BJ (cell line): Measurements from ENCODE around the gene VASP. TPM values are rescaled to one million over a fixed set of nuclear protein-coding genes. Genes with fewer than 3 reads are reported as not detected.

Experiments
- CTCF ChIA-PET: fragments of 350-600 bp; formaldehyde crosslinking; extraction: SDS; loops from one replicate; lab custom pipeline; 2021; ENCODE audit warnings: antibody characterized with exemption, inconsistent platforms; lab: Yijun Ruan, JAX
- POLR2A ChIA-PET: fragments of 300-600 bp; sonication (Branson Sonifier 250); formaldehyde crosslinking; extraction: SDS; loops from one replicate; lab custom pipeline; 2021; ENCODE audit warnings: antibody characterized with exemption; lab: Charles Lee
- DNase-seq: peaks from one replicate; pipeline ENCODE4 v3.0.0-alpha.2; 2011; ENCODE audit warnings: low read depth
- H3K27me3 ChIP-seq: 2 replicates; pipeline ENCODE4 v1.6.0; 2011; ENCODE audit warnings: low read length; ENCODE audit not compliant: control insufficient read depth, insufficient read depth
- H3K36me3 ChIP-seq: 2 replicates; pipeline ENCODE4 v1.5.1; 2011; ENCODE audit warnings: low read length; ENCODE audit not compliant: control insufficient read depth, insufficient read depth
- H3K4me3 ChIP-seq: 2 replicates; pipeline ENCODE4 v1.5.1; 2011; ENCODE audit warnings: low read depth, mild to moderate bottlenecking, control low read depth, low read length
- polyA plus RNA-seq: library from polyadenylated mRNA; depleted of rRNA; stranded (reverse); fragments of >200 nt; gene quantifications from 2 replicates; pipeline ENCODE4 v1.2.3, GENCODE V29; 2011
- TF ChIP-seq, protein P1 (sequence below): IDR thresholded peaks from 2 replicates; pipeline ENCODE4 v1.5.1; 2011; ENCODE audit warnings: low read depth, mild to moderate bottlenecking, control low read depth, inconsistent platforms, low read length, moderate library complexity; ENCODE audit not compliant: insufficient read depth

VASP gene
- polyA plus RNA-seq, 1 experiment, result 117 TPM

DNA sequence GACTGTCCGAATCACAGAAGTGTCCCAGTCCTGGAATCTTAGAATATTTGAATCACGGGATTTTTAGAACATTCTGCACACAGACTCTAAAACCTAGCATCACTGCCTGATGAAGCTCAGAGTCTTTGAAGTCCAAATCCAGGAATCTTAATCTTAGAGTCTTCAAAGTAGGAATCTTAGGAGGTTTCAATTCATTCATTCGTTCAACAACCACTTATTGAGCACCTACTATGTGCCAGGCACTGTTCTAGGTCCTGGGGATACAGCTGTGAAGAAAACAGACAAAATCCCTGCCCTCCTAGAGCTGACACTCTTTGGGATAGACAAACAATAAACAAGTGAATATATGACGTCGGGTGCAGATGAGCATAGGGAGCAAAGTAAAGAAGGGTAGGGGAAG, 12.1 kb upstream of the VASP start:
- Histone ChIP-seq H3K36me3 (no peaks in the 10 kb centered on the region), H3K27me3 (no peaks in the 10 kb centered on the region), H3K4me3 (no peak overlapping the region)
- no peak for DNase-seq
- CTCF ChIA-PET, result interaction anchor here (0.8 to 6.1 kb wide), 9 partner anchors 9 to 186 kb away, joined by 3 to 56 read pairs (median 4); no protein-coding TSS in a partner anchor
- TF ChIP-seq, protein P1, sequence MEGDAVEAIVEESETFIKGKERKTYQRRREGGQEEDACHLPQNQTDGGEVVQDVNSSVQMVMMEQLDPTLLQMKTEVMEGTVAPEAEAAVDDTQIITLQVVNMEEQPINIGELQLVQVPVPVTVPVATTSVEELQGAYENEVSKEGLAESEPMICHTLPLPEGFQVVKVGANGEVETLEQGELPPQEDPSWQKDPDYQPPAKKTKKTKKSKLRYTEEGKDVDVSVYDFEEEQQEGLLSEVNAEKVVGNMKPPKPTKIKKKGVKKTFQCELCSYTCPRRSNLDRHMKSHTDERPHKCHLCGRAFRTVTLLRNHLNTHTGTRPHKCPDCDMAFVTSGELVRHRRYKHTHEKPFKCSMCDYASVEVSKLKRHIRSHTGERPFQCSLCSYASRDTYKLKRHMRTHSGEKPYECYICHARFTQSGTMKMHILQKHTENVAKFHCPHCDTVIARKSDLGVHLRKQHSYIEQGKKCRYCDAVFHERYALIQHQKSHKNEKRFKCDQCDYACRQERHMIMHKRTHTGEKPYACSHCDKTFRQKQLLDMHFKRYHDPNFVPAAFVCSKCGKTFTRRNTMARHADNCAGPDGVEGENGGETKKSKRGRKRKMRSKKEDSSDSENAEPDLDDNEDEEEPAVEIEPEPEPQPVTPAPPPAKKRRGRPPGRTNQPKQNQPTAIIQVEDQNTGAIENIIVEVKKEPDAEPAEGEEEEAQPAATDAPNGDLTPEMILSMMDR, result no peak
- POLR2A ChIA-PET, result no interaction called here

DNA sequence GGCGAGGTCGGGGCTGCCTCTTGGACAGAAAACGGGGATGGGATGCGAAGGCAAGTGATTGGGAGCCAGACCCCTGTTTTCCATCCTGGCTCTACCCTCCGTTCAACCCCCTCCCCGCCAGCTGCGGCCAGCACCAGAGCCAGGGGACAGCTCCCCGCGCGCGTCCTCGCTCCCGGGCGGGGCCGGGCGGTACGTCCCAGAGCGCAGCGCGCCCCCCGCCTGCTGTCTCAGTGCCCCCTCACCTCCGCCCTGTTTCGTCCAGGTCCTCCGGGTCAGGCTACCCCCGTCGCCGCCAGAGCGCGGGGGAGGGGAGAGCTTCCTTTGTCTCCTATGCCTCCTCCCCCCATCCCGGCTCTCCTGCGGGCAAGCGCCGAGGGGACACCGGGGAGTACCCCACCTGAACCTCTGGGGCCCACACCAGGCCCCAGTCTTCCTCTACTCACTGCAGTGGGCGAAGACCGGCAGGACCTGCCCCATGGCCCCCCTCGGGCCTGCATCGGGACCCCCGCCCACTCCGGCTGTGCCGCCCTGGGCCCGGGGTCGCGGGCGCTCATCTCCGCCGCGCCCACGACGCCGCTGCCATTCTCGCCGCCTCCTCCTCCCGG, 10.8 kb upstream of the VASP start:
- CTCF ChIA-PET, result interaction anchor here (0.7 to 6.1 kb wide), 8 partner anchors 8 to 146 kb away, joined by 3 to 56 read pairs (median 4); partner anchors contain the start of gene PPP1R13L
- TF ChIP-seq, protein P1, result no peak
- POLR2A ChIA-PET, result no interaction called here

DNA sequence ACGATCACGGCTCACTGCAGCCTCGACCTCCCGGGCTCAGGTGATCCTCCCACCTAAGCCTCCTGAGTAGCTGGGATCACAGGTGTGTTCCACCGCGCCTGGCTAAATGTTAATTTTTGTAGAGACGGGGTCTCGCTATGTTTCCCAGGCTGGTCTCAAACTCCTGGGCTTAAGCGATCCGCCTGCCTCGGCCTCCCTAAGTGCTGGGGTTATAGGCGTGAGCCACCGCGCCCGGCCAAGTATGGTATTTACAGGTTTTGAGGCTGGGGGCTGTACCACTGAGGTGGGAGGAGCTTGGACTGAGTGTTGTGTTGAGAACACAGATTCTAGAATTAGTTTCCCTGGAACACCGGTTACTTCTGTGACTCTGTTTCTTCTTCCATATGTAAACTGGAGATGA, 9.5 kb upstream of the VASP start:
- H3K4me3 ChIP-seq, result no peak overlapping the region
- TF ChIP-seq, protein P1, result no peak
- ChIA-PET CTCF (interaction anchor here (0.8 to 6.1 kb wide), 5 partner anchors 8 to 146 kb away, joined by 3 to 56 read pairs (median 4); no protein-coding TSS in a partner anchor), POLR2A (no interaction called here)
- no peaks in the 10 kb centered on the region for H3K27me3 ChIP-seq
- DNase-seq, result no peak
- H3K36me3 ChIP-seq, result no peaks in the 10 kb centered on the region

More for the DNA sequence above, 10.8 kb upstream of the VASP start:
- H3K36me3 ChIP-seq, result no peaks in the 10 kb centered on the region
- H3K27me3 ChIP-seq, result no peaks in the 10 kb centered on the region
- peak overlapping the region; percentile 70 for H3K4me3 ChIP-seq
- no peak for DNase-seq

DNA sequence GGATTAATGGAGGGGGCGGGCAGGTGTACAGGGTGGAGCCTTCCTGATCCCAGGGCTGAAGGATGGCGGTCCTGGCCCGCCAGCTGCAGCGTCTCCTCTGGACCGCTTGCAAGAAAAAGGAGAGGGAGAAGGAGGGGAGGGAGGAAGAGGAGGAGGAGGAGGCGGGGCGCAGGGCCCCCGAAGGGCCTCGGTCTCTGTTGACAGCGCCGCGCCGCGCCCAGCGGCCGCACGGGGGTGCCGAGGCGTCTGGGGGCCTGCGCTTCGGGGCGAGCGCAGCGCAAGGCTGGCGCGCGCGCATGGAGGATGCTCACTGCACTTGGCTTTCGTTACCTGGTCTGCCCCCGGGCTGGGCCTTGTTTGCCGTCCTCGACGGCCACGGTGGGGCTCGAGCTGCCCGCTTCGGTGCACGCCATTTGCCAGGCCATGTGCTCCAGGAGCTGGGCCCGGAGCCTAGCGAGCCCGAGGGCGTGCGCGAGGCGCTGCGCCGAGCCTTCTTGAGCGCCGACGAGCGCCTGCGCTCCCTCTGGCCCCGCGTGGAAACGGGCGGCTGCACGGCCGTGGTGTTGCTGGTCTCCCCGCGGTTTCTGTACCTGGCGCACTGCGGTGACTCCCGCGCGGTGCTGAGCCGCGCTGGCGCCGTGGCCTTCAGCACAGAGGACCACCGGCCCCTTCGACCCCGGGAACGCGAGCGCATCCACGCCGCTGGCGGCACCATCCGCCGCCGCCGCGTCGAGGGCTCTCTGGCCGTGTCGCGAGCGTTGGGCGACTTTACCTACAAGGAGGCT, 8.7 kb upstream of the VASP start, which contains the start of gene PPM1N:
Gene PPM1N, plus strand, starts transcription at position 33 of the 785 bp plus-strand sequence. Its CDS starts 30 bp downstream, at position 63.
- ChIA-PET CTCF (interaction anchor here (1.1 to 6.1 kb wide), 7 partner anchors 7 to 145 kb away, joined by 3 to 56 read pairs (median 5); no protein-coding TSS in a partner anchor), POLR2A (no interaction called here)
- peak within 1 kb of the TSS; percentile 31 for H3K4me3 ChIP-seq
- no peaks in the 10 kb centered on the region for H3K36me3 ChIP-seq
- no peaks in the 10 kb centered on the region for H3K27me3 ChIP-seq
- TF ChIP-seq, protein P1, result no peak
- DNase-seq, result no peak
